ENCODE data around the gene IFNG-AS1. TPM values are rescaled to one million over a fixed set of nuclear protein-coding genes. Genes with fewer than 3 reads are reported as not detected.

Gene IFNG-AS1
- total RNA-seq, 1 experiment from 2014 or later = not detected

DNA sequence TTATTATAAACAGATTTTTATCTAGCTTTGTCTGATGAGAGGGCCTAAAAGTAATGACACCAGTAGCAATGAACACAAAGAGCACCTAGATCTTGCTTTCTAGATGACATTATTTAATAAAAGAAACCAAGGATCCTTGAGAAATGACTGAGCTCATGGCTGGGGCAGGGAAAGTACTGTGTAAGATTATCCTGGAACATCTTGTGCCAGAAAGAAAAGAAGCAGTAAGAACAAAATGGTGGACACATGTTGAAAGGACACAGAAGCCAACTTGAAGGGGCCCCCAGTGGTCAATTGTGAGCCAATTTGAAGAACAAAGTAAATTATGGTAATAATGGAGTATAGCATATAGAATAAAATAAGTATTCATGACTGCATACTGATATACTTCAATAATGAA is 10.0 kb downstream of the IFNG-AS1 start:
- no peaks in the 10 kb centered on the region for H3K9me2 ChIP-seq (replicated peaks; ENCODE audit: low read length)
- no peaks in the 10 kb centered on the region for H3K27me3 ChIP-seq (ENCODE audit: low read length)
- no peak overlapping the region for H3K4me2 ChIP-seq (ENCODE audit: low read length)
- CTCF ChIA-PET = interaction anchor here (0.6 kb wide), 1 partner anchor 29 kb away, joined by 10 read pairs; no protein-coding TSS in a partner anchor
- no peak overlapping the region for H3K4me3 ChIP-seq (ENCODE audit: low read length)
- no peak for TF ChIP-seq EZH2 (IDR thresholded peaks at IDR 0.05; ENCODE audit: low read length, unreplicated experiment)
- TF ChIP-seq, protein P1, sequence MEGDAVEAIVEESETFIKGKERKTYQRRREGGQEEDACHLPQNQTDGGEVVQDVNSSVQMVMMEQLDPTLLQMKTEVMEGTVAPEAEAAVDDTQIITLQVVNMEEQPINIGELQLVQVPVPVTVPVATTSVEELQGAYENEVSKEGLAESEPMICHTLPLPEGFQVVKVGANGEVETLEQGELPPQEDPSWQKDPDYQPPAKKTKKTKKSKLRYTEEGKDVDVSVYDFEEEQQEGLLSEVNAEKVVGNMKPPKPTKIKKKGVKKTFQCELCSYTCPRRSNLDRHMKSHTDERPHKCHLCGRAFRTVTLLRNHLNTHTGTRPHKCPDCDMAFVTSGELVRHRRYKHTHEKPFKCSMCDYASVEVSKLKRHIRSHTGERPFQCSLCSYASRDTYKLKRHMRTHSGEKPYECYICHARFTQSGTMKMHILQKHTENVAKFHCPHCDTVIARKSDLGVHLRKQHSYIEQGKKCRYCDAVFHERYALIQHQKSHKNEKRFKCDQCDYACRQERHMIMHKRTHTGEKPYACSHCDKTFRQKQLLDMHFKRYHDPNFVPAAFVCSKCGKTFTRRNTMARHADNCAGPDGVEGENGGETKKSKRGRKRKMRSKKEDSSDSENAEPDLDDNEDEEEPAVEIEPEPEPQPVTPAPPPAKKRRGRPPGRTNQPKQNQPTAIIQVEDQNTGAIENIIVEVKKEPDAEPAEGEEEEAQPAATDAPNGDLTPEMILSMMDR (conservative IDR thresholded peaks at IDR 0.05; ENCODE audit: low read depth, low read length) = no peak
- no peak for TF ChIP-seq EZH2phosphoT487 (IDR thresholded peaks at IDR 0.05; ENCODE audit: borderline replicate concordance, low read length)
- H3F3A ChIP-seq (ENCODE audit: low read length, unreplicated experiment) = no peaks in the 10 kb centered on the region
- H3K9ac ChIP-seq (ENCODE audit: low read length) = no peak overlapping the region
- intact Hi-C loops (cut with micrococcal nuclease) = no loop called here
- no peaks in the 10 kb centered on the region for H3K36me3 ChIP-seq (ENCODE audit: low read depth, low read length)
- no peak overlapping the region for H3K27ac ChIP-seq (ENCODE audit: low read length)
- H4K20me1 ChIP-seq (ENCODE audit: low read length) = no peaks in the 10 kb centered on the region
- BruUV-seq (replicated peaks) = no TSS peak
- no peaks in the 10 kb centered on the region for H3K79me2 ChIP-seq (ENCODE audit: low read length)
- H3K9me3 ChIP-seq (ENCODE audit: low read length) = no peaks in the 10 kb centered on the region
- no peak overlapping the region for H2AFZ ChIP-seq (ENCODE audit: low read length)
- no peak for ATAC-seq
- DNase-seq = no peak
- POLR2A ChIA-PET (ENCODE audit: unreplicated experiment) = no interaction called here
- H3K4me1 ChIP-seq (ENCODE audit: insufficient read depth, low read length) = no peaks in the 10 kb centered on the region

DNA sequence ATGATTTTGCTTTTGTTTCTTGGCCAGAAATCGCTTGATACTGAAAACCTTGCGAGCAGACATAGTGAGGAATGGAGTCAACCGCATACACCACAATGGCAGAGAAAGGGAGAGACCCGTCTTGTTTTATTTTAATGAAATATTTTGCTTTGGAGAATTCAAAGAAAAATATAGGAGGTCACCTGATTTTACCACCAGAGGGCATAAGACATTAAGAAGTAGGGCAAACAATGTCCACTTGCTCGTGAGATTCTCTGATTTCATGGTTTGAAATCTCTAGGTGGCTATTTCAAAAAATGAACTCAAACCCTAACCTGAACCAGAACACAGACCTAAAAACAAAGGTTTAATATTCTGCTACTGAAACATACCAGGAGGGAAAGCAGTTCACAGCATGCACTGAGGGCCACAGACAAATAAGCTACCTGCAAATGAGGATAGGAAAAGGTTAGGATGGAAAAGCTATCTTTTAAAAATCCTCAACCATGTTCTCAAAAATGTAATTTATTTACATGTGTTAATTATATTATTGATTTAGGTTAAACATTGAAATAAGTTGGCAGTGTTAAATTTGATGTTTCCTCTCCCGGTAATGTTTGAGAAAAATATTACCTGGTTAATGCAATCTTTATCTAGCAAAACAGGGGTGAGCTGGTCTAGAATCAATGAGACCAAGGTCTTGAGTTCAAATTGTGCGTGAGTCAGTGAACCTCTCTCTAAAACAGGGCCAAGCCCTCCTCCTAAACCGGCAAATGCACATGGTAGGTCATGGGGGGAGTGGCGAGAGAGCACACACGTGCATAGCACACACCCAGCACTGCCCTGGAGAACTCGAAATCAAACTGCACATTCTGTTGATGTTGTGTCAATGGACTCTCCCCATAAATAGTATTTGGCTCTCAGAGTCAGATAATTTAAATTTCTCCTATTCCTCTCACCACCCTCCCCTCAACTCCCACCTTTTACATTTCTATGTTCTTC is 12.5 kb downstream of the IFNG-AS1 start:
- DNase-seq = peak; percentile 60
- CTCF ChIA-PET = no interaction called here
- POLR2A ChIA-PET (ENCODE audit: unreplicated experiment) = no interaction called here

More for the DNA sequence above, 12.5 kb downstream of the IFNG-AS1 start:
- intact Hi-C loops (cut with micrococcal nuclease) = no loop called here
- TF ChIP-seq EZH2phosphoT487 (IDR thresholded peaks at IDR 0.05; ENCODE audit: borderline replicate concordance, low read length) (no peak), EZH2 (IDR thresholded peaks at IDR 0.05; ENCODE audit: low read length, unreplicated experiment) (no peak)
- TF ChIP-seq, protein P1 (conservative IDR thresholded peaks at IDR 0.05; ENCODE audit: low read depth, low read length) = peak; percentile 71
- peak overlapping the region; percentile 57 for H2AFZ ChIP-seq (ENCODE audit: low read length)
- no TSS peak for BruUV-seq (replicated peaks)
- no peaks in the 10 kb centered on the region for H3F3A ChIP-seq (ENCODE audit: low read length, unreplicated experiment)
- no peaks in the 10 kb centered on the region for H3K36me3 ChIP-seq (ENCODE audit: low read depth, low read length)
- no peak overlapping the region for H3K27ac ChIP-seq (ENCODE audit: low read length)
- H3K9me2 ChIP-seq (replicated peaks; ENCODE audit: low read length) = no peaks in the 10 kb centered on the region
- no peaks in the 10 kb centered on the region for H3K27me3 ChIP-seq (ENCODE audit: low read length)
- peak; percentile 38; the same call in 1 of the 2 replicates for ATAC-seq
- H4K20me1 ChIP-seq (ENCODE audit: low read length) = no peaks in the 10 kb centered on the region
- no peak overlapping the region for H3K4me2 ChIP-seq (ENCODE audit: low read length)
- no peaks in the 10 kb centered on the region for H3K9me3 ChIP-seq (ENCODE audit: low read length)
- H3K4me1 ChIP-seq (ENCODE audit: insufficient read depth, low read length) = no peaks in the 10 kb centered on the region
- no peak overlapping the region for H3K9ac ChIP-seq (ENCODE audit: low read length)
- no peaks in the 10 kb centered on the region for H3K79me2 ChIP-seq (ENCODE audit: low read length)
- H3K4me3 ChIP-seq (ENCODE audit: low read length) = no peak overlapping the region

All from PC-3 (cell line).